Bronchial epithelial cell (primary cell): ENCODE data around the gene NRDC. TPM values are rescaled to one million over a fixed set of nuclear protein-coding genes. Genes with fewer than 3 reads are reported as not detected.
"Not testable (repeated sequence)": the region's sequence is repeated elsewhere in the genome, so short reads cannot be mapped to it uniquely, and the experiment has no call there.

Experiments used
- DNase-seq: peaks from one replicate; pipeline ENCODE4 v3.0.0-alpha.2; 2010; ENCODE audit warnings: low read depth
- FAIRE-seq: peaks from 2 replicates; lab custom pipeline; 2011; peaks lifted over from hg19 to GRCh38; lab: Jason Lieb, UNC
- H3K27me3 ChIP-seq: 2 replicates; pipeline ENCODE4 v1.5.1; 2011; ENCODE audit warnings: low read length; ENCODE audit not compliant: control insufficient read depth, insufficient read depth
- H3K36me3 ChIP-seq: 2 replicates; pipeline ENCODE4 v1.5.1; 2011; ENCODE audit warnings: low read length; ENCODE audit not compliant: control insufficient read depth, insufficient read depth
- H3K4me3 ChIP-seq: 2 replicates; pipeline ENCODE4 v1.5.1; 2011; ENCODE audit warnings: mild to moderate bottlenecking, low read depth, low read length, control low read depth
- CTCF ChIP-seq: IDR thresholded peaks from 2 replicates; pipeline ENCODE4 v1.5.1; 2011; ENCODE audit warnings: mild to moderate bottlenecking, moderate library complexity, low read length, control low read depth, inconsistent platforms; ENCODE audit not compliant: insufficient read depth, severe bottlenecking
- total RNA-seq: library from RNA; depleted of rRNA; stranded (reverse); fragments of >200 nt; gene quantifications from 2 replicates; pipeline ENCODE4 v1.2.1, GENCODE V29; 2014

Gene NRDC
- total RNA-seq, 1 donor from 2014 or later, result 67.4 TPM

GRCh38 chr1:51901151-51901550 lies 22.6 kb upstream of the NRDC start:
- no peaks in the 10 kb centered on the region for H3K36me3 ChIP-seq
- no peak for DNase-seq
- TF ChIP-seq CTCF, result no peak
- no peak overlapping the region for H3K4me3 ChIP-seq
- no peak for FAIRE-seq
- no peaks in the 10 kb centered on the region for H3K27me3 ChIP-seq

GRCh38 chr1:51899022-51899421 lies 20.5 kb upstream of the NRDC start:
- TF ChIP-seq CTCF, result no peak
- Histone ChIP-seq H3K4me3 (no peak overlapping the region), H3K27me3 (no peaks in the 10 kb centered on the region), H3K36me3 (no peaks in the 10 kb centered on the region)
- DNase-seq (no peak), FAIRE-seq (no peak)

GRCh38 chr1:51898090-51898734 lies 19.7 kb upstream of the NRDC start:
- DNase-seq (peak; percentile 78), FAIRE-seq (no peak)
- no peak overlapping the region for H3K4me3 ChIP-seq
- no peaks in the 10 kb centered on the region for H3K27me3 ChIP-seq
- no peak for TF ChIP-seq CTCF
- no peaks in the 10 kb centered on the region for H3K36me3 ChIP-seq

GRCh38 chr1:51897699-51898031 lies 19.1 kb upstream of the NRDC start:
- peak; percentile 95 for DNase-seq
- FAIRE-seq, result no peak
- Histone ChIP-seq H3K4me3 (no peak overlapping the region), H3K36me3 (no peaks in the 10 kb centered on the region), H3K27me3 (no peaks in the 10 kb centered on the region)
- TF ChIP-seq CTCF, result no peak

- not testable (repeated sequence) for H3K27me3 ChIP-seq, FAIRE-seq
Observed at GRCh38 chr1:51894748-51895147, 16.2 kb upstream of the NRDC start.

GRCh38 chr1:51878308-51878615 lies 265 bp downstream of the NRDC start:
- Histone ChIP-seq H3K4me3 (peak overlapping the region; percentile 72), H3K36me3 (peaks cover 2% of the 10 kb centered on the region), H3K27me3 (no peaks in the 10 kb centered on the region)
- FAIRE-seq (no peak), DNase-seq (no peak)
- no peak for TF ChIP-seq CTCF

More at GRCh38 chr1:51894748-51895147, 16.2 kb upstream of the NRDC start:
- not testable (repeated sequence) for H3K4me3 ChIP-seq, H3K36me3 ChIP-seq, DNase-seq
